ENCODE results near the gene LRRC4B. TPM values are rescaled to one million over a fixed set of nuclear protein-coding genes. Genes with fewer than 3 reads are reported as not detected.

LRRC4B gene
- total RNA-seq, 1 experiment from 2014 or later: not detected

GRCh38 chr19:50522881-50523280 lies 45.4 kb downstream of the LRRC4B start:
- DNase-seq (ENCODE audit: low read depth): no peak

DNA sequence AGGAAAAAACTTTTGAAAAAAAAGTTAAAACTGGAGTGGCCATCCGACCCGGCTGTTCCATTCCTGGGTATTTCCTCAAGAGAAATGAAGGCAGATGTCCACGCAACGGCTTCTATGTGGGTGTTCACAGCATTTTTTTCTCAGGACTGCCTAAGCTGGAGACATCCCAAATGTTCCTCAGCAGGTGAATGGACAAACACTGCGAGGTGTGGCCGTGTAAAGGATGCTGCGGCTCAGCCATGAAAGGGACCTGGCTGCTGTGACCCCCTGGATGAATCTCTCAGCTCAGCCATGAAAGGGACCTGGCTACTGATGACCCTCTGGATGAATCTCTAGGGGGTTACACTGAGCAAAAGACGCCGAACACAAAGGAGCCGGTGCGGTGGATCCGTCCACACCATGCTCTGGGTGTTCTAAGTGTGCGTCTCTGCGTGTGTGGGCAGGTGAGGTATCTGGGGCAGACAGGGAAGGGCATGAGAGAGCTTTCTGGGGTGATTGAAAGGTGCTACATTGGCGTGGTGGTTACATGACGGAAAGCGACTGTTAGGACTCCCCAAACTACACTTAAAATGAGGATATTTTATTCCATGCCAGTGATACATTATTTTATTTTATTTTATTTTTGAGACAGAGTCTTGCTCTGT lies 47.3 kb downstream of the LRRC4B start:
- DNase-seq (ENCODE audit: low read depth): no peak

DNA sequence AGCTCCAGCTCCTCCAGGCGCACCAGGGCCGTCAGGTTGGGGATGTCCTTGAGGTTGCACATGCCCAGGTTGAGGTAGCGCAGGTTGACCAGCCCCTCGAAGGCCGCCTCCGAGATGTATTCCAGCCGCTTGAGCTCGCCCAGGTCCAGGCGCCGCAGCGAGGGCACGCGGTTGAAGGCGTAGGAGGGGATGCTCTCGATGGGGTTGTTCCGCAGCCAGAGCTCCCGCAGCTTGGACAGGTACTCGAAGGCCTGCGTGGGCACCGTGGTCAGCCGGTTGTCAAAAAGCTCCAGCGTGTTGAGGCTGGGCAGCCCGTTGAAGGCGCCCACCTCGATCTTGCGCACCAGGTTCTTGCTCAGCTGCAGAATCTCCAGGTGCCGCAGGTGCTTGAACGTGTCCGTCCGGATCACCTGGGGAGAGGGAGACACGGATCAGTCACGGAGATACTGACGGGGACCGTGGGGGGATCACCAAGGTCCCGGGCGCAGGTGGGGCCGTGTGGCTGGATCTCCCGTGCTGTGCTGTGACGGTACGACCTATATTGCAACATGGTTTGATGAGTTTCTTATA lies 49.1 kb downstream of the LRRC4B start:
- no peak for DNase-seq (ENCODE audit: low read depth)

DNA sequence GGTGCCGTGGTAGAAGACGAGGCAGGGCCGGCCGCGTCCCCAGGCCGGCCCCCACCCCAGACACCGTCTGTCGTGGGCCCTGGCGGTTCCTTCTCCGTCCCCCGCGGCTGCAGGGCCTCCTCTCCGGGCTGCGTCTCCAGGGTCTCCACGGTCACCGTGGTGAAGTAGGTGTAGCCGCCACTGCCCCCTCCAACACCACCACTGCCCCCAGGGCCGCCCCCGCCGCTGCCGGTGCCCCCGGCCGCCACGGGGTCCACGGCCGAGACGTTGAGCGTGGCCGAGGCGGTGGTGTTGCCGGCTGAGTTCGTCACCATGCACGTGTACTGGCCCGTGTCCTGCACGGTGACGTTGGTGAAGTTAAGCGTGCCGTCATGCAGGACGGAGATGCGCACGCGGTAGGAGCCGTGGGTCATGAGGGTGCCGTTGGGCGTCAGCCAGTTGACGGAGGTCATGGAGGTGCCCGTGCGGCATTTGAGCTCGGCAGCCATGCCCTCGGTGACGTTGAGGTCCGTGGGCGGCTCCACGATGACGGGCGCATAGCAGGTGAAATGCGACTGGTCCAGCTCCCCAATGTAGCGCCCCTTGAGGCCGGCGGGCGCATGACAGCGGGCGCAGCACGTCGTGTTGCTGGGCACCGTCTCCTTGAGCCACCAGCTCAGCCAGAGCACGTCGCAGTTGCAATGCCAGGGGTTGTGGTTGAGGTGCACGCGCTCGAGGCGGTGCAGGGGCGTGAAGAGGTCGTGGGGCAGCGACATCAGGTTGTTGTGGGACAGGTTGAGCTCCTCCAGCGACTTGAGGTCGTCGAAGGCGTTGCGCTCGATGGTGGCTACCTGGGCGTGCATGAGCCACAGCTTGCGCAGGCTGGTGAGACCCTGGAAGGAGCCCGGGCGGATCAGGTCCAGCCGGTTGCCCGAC lies 49.9 kb downstream of the LRRC4B start:
- no peak for DNase-seq (ENCODE audit: low read depth)

DNA sequence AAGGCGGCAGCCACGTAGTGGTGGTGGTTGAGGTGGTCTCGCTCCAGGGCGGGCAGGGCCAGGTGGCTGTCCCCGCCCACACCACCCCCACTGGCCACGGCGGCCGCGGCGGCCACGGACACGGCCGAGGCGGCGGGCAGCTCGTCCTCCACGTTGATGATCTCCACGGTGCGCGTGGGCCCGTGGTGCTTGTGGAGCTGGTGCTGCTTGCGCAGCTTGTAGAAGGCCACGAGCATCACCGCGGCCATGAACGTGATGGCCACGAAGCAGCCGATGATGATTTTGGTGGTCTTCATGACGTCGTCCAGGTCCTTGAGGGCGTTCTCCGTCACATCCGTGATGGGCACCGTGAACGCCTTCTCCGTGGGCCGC lies 50.5 kb downstream of the LRRC4B start:
- DNase-seq (ENCODE audit: low read depth): no peak

DNA sequence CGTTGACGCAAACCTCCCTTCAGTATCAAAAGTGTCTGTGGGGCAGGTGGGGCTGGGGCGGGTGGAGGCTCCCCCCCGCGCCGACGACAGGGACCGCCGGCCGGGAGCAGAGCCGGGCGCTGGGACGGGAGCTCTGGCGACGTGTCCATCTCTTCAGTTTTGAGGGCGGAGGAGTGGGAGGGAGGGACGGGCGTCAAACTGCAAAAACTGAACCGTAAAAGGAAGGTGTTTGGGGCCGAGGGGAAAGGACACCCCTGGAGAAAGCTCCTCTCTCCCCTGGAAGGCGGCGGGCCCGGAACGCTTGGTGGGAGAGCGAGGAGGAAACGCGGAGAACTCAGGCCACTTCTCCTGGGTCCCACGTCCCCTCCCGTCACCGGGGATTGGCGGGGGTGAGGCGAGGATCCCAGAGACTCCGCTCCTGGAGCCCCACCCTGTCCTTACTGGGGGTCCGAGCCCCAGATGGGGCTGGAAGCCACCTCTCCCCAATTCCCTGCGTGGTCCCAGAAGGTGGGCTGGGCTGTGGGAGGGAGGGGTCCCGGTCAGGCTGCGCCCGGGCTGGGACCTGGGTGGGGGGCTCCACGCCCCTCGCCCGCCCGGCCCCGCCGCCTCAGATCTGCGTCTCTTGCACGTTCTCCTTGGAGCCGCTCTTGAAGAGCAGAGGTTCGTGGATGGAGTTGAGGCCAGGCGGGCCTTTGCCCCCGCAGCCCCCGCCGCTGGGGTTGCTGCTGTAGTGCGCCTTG lies 51.1 kb downstream of the LRRC4B start:
- DNase-seq (ENCODE audit: low read depth): no peak

DNA sequence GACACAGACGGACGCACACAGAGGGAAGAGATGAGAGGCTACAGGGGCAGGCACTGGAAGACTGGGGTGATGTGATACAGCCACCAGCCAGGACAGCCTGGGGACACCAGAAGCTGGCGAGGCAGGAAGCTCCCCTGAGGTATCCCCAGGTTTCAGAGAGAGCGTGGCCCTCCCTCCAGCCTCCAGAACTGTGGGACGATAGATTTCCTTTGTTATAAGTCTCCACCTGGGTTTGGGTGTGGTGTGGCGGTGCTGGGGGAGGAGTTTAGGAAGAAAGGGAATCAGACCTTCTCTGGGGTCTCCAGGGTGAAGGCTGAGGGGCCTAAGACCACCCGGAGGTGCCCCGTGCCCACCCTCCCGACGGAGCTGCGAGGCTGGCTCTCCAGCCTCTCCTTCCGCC lies 51.8 kb downstream of the LRRC4B start:
- DNase-seq (ENCODE audit: low read depth): no peak

- DNase-seq (ENCODE audit: low read depth): no peak
Observed at GRCh38 chr19:50515168-50515561, 53.1 kb downstream of the LRRC4B start.

DNA sequence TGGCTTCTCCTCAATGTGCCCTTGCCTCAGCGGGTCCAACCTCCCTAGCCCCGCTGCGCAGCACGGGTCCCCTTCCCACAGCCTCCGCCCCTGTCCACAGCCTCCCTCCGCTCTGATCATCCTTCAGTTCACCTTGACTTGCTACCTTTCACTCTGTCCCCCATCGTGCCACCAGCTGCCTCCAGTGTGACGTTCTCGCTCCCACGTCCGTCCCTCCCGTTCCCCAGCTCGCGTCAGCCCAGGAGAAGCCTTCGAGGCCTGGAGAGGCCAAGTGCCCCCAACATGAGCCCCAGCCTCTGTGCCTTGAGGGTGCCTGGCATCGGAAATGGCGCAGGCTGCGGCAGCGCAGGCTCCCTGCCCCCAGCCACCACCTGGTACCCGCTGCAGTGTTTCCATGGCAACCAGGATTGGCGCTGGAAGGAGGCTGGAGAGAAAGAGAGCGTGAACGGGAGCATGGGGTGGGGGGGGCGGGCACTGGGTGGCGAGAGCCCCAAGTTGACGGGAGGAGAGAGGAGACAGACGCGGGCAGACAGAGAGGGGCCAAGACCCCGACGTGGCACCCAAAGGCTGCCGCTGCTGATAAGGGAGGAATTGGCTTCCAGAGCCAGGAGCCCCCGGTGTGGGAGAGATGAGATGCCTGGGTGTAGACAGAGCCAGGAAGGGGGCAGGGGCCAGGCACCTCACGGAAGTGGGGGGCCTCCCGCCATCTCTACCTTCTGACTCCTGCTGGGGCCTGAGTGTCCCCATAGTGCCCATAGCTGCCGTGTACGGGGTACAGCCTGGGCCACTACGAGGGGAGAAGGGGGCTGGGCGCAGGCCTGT lies 53.7 kb downstream of the LRRC4B start:
- DNase-seq (ENCODE audit: low read depth): no peak

DNA sequence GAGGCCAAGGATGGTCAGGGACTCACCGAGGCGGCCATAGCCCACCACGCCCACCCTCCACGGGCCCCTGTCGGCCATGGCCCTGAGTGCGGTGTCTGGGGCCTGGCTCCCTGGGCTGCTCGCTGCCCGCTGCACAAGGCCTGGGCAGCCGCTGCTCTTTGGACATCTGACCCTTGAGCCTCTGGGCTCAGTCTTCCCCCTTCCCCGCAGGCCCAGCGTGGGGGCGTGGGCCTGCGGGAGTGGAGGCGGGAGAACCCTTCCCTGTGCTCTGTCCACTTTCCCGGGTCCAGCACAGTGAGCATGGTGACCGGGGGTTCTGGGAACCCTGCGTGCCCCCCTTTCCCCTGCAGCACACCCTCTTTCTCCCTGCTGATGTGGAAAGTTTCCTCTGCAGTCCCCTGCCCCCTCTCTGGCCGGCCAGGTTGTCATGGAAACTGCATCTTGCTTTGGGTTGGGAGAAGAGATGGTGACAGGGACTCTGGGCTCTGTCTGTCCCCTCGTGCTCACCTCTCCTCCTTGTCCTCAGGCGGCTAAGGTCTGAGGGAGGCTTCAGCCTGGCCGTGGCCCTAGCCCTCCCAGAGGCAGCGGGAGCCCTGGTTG lies 54.4 kb downstream of the LRRC4B start, which contains the start of gene ASPDH:
ASPDH (minus strand) TSS at position 168 of the 600 bp plus-strand sequence; CDS start at position 78, 90 bp downstream.
- DNase-seq (ENCODE audit: low read depth): no peak

GRCh38 chr19:50512999-50513745 lies 55.1 kb downstream of the LRRC4B start:
- DNase-seq (ENCODE audit: low read depth): no peak

DNA sequence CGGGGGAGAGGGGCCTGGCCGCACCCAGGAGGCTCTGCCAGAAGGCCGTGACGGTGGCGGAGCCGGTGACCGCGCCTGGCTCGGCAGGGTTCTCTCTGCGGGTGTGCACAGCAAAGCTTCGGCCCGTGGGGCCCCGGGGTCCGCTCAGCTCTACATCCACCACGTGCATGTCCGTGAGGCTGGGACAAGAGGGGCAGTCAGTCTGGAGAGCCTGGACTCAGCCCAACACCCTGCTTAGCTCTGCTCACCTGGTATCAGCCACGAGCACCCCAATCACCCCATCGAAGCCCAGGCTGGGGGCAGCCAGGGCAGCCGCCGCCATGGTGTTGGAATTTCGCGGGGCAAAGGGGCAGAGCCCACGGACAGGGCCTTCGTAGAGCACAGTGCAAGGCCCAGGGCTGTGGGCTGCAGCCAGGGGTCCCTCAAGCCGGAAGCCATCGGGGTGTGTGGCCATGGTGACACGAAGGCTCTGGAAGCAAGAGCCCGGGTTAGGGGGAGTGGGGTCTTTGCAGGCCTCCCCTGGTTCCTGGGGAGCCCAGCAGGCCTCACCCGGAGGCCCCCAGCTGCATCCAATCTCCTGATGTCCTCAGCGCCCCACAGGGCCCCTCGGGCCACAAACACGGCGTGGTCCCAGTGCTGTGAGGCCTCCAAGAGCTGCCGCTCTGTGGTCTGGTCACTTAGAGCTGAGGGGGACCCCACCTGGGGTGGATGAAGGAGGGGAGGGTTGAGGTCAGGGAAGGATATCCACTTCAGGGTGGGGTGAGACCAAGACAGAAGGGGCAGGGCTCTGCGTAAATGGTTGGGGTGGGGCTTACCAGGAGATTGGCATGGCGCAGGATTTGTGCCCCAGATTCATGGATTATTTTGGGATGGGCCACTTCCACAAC lies 55.9 kb downstream of the LRRC4B start:
- DNase-seq (ENCODE audit: low read depth): no peak

DNA sequence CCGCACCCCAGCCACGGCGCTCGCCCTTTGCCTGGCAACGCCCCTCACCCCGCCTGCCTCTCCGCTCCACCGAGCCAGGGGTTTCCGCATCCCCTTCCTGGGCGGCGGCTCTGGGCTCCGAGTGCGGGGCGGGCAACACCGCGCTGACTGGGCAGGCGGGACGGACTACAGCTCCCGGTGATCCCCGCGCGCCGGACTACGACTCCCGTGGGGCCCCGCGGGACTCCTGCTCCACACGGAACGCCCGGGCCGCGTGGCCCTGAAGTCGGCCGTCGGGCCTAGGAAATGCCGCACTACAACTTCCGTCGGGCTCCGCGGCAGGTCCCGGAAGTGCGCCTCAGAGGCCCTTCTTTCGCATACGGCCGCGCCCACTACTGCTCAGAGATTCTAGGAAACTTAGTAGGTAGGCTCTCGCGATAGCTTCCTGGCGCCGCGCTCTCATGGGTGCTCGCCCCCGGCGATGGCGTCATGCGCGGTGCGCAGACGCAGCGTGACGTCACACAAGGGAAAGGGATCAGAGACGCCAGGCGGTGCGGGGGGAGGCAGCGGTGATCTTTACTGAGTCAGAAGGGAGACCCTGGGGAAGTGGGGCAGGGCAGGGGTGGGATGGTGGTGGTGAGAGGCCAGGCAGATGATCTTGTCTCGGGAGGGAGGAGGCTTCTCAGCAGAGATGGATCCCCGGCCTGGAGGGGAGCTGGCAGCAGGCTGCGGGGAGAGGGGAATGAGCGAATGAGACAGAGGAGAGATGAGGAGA lies 57.0 kb downstream of the LRRC4B start, which contains the start of gene JOSD2:
JOSD2 (minus strand) TSS at position 123 of the 754 bp plus-strand sequence. CDS start 760 bp downstream, outside the sequence.
- DNase-seq (ENCODE audit: low read depth): peak; percentile 99

DNA sequence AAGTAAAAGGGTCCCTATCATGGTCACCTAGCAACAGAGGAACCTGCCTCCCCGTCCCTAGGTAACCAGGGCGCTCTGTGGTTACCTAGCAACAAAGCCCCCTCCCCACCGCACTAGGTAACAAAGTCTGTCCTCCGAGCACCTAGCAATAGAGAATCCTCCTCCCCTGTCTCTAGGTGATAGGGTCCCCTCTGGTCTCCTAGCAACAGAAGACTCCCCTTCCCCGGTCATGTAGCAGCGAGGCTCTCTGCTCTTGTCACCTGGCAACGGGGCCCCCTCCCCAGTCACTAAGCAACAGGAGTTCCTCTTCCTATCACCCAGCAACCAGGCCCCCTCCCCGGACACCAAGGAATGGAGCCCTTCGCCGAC lies 57.6 kb downstream of the LRRC4B start:
- no peak for DNase-seq (ENCODE audit: low read depth)

GRCh38 chr19:50510121-50510670 lies 58.0 kb downstream of the LRRC4B start:
- no peak for DNase-seq (ENCODE audit: low read depth)

DNA sequence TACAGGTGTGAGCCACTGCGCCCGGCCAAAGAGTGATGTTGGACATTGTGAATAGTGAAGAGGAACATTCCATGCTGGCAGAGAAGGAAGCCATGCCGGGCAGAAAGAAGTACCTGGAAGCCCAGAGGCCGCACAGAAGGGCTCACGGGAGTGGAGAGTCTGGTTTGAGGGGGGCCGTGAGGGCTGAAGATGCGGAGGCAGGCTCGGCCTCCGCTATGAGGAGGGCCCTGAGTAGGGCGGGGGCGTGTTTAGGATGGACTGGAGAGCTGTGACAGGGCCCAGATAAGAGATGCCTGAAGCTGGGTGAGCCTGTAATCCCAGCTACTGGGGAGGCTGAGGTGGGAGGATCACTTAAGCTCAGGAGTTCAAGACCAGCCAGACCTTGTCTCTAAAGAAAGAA lies 58.9 kb downstream of the LRRC4B start:
- no peak for DNase-seq (ENCODE audit: low read depth)

- DNase-seq (ENCODE audit: low read depth): no peak
Observed at GRCh38 chr19:50508843-50509190, 59.4 kb downstream of the LRRC4B start.

DNA sequence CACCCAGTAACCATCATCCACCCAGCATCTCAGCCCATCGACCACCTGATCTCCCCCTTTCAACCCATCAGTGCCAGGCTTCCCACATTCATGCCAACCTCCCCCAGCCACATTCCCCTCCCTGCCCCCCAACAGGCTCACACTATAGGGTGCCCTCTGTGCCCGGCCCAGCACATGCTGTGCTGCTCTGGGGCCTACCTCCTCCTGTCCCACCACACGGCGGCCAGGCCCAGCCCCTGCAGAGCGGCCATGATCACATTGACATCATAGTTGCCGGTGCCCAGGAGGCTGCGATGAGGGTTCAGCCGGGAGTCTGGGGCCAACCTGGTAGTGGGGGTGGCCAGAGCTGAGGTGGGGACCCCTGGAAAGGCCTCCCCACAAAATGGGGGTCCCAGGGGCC lies 60.9 kb downstream of the LRRC4B start:
- DNase-seq (ENCODE audit: low read depth): no peak
